Gastrocnemius medialis (tissue), 4 donors: ENCODE data around the gene ROBO1. TPM values are rescaled to one million over a fixed set of nuclear protein-coding genes. Genes with fewer than 3 reads are reported as not detected.

Experiments
- ATAC-seq, 2 donors: fragments of 150-250 bp; one replicate each; pipeline ENCODE4 v1.9.1; 2016
- DNase-seq, 2 donors: peaks; one replicate each; pipeline ENCODE4 v3.0.0-alpha.2; 2019
- H3K27ac ChIP-seq, 4 donors: fragments of 200-600 bp; sonication (generic); 1 replicate in 1 of 4; 2 replicates in 3 of 4; pipeline ENCODE4 v1.5.1; 2016 to 2018; ENCODE audit warnings: mild to moderate bottlenecking in 2 of 4, moderate library complexity in 1 of 4
- H3K27me3 ChIP-seq, 3 donors: fragments of 200-600 bp; sonication (generic) in 2 of 3; 1 replicate in 1 of 3; 2 replicates in 2 of 3; pipeline versions ENCODE4 v1.5.1 to v1.6.0; 2016 to 2019; ENCODE audit warnings: mild to moderate bottlenecking in 1 of 3, moderate library complexity in 1 of 3
- H3K36me3 ChIP-seq, 2 donors: fragments of 200-600 bp; sonication (generic) in 1 of 2; one replicate each; pipeline ENCODE4 v1.5.1; 2017 to 2018
- H3K4me1 ChIP-seq, 2 donors: fragments of 200-600 bp; sonication (generic) in 1 of 2; one replicate each; pipeline ENCODE4 v1.5.1; 2016 to 2017; ENCODE audit warnings: mild to moderate bottlenecking in 2 of 2
- H3K4me3 ChIP-seq, 4 donors: fragments of 200-600 bp; sonication (generic) in 3 of 4; 1 replicate in 1 of 4; 2 replicates in 3 of 4; pipeline ENCODE4 v1.5.1; 2016 to 2019; ENCODE audit warnings: mild to moderate bottlenecking in 2 of 4
- H3K9me3 ChIP-seq, 3 donors: fragments of 200-600 bp; sonication (generic) in 2 of 3; 1 replicate in 1 of 3; 2 replicates in 2 of 3; pipeline ENCODE4 v1.5.1; 2016 to 2019
- CTCF ChIP-seq, 5 experiments: fragments of 450-650 bp in 3 of 5; fragments of 200-600 bp in 2 of 5; sonication (generic) in 2 of 5; IDR thresholded peaks in 4 of 5; conservative IDR thresholded peaks in 1 of 5; 1 replicate in 4 of 5; 2 replicates in 1 of 5; pipeline ENCODE4 v1.5.1; 2016 to 2019; ENCODE audit warnings: antibody characterized with exemption in 5 of 5, mild to moderate bottlenecking in 3 of 5, moderate library complexity in 3 of 5
- POLR2A ChIP-seq, 2 donors: fragments of 450-650 bp; IDR thresholded peaks; one replicate each; pipeline ENCODE4 v1.6.1; 2017; ENCODE audit warnings: antibody characterized with exemption in 2 of 2, mild to moderate bottlenecking in 2 of 2, moderate library complexity in 2 of 2
- in situ Hi-C, 4 donors: fragments of 200-750 bp; cut with MboI; loops; one replicate each; pipeline versions ENCODE4 v1.15.0 to v1.8.0; 2017; ENCODE audit warnings: low sequenced_read_pairs in 4 of 4
- intact Hi-C: fragments of 100-400 bp; cut with DNase I; formaldehyde crosslinking; loops from one replicate; pipeline ENCODE4 v1.15.1; 2023; ENCODE audit warnings: low total_unique reads
- total RNA-seq, 4 donors: library from RNA; depleted of rRNA; stranded (reverse); fragments of >200 nt; gene quantifications; one replicate each; pipeline versions ENCODE4 v1.1.0 to v1.2.3, GENCODE V29; 2016

Gene ROBO1
- total RNA-seq, 4 donors from 2014 or later: 4.2 to 16.0 (median 9.5) TPM

DNA sequence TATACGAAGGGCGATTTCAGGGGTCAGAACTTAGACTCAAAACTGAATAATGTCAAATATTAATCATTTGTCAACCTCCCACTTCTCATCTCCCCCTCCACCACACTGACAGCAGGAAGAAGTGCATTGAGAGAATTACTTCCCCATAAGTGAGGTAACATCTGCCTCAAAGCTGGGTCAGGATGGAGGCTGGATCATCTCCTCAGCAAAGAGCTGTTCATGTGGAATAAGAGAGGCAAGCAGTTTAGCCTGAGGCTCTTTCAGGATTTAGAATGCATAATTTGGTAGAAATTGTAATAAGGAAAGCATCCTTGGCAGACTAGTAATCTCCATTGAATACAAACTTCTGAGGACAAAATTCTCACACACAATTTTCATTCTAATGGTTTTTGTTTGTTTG is 512.1 kb downstream of the ROBO1 start:
- intact Hi-C loops (no loop called here), in situ Hi-C loops (no loop called here)
- Histone ChIP-seq H3K4me3 (no peak overlapping the region), H3K9me3 (no peaks in the 10 kb centered on the region), H3K27me3 (no peaks in the 10 kb centered on the region), H3K36me3 (no peaks in the 10 kb centered on the region), H3K27ac (no peak overlapping the region), H3K4me1 (no peaks in the 10 kb centered on the region)
- no peak for DNase-seq
- TF ChIP-seq CTCF (IDR thresholded peaks at IDR 0.05 in 4 of 5, conservative IDR thresholded peaks at IDR 0.05 in 1 of 5): no peak
- no peak for TF ChIP-seq POLR2A (IDR thresholded peaks at IDR 0.05)
- ATAC-seq: no peak

- Histone ChIP-seq H3K27me3 (no peaks in the 10 kb centered on the region), H3K27ac (no peak overlapping the region), H3K36me3 (no peaks in the 10 kb centered on the region), H3K4me3 (no peak overlapping the region), H3K4me1 (no peaks in the 10 kb centered on the region), H3K9me3 (no peaks in the 10 kb centered on the region)
- ATAC-seq (no peak), DNase-seq (no peak)
- intact Hi-C loops: no loop called here
- in situ Hi-C loops: no loop called here
- TF ChIP-seq POLR2A (IDR thresholded peaks at IDR 0.05) (no peak), CTCF (IDR thresholded peaks at IDR 0.05 in 4 of 5, conservative IDR thresholded peaks at IDR 0.05 in 1 of 5) (no peak)
Observed at GRCh38 chr3:79255292-79255691, 512.5 kb downstream of the ROBO1 start.

GRCh38 chr3:79253704-79254103 is 514.1 kb downstream of the ROBO1 start:
- intact Hi-C loops: no loop called here
- Histone ChIP-seq H3K4me1 (no peaks in the 10 kb centered on the region), H3K36me3 (no peaks in the 10 kb centered on the region), H3K27ac (no peak overlapping the region), H3K27me3 (no peaks in the 10 kb centered on the region), H3K4me3 (no peak overlapping the region), H3K9me3 (no peaks in the 10 kb centered on the region)
- DNase-seq (no peak), ATAC-seq (no peak)
- in situ Hi-C loops: no loop called here
- TF ChIP-seq CTCF (IDR thresholded peaks at IDR 0.05 in 4 of 5, conservative IDR thresholded peaks at IDR 0.05 in 1 of 5) (no peak), POLR2A (IDR thresholded peaks at IDR 0.05) (no peak)

GRCh38 chr3:79253271-79253670 is 514.5 kb downstream of the ROBO1 start:
- no peaks in the 10 kb centered on the region for H3K27me3 ChIP-seq
- no peaks in the 10 kb centered on the region for H3K4me1 ChIP-seq
- TF ChIP-seq POLR2A (IDR thresholded peaks at IDR 0.05): no peak
- no peak for TF ChIP-seq CTCF (IDR thresholded peaks at IDR 0.05 in 4 of 5, conservative IDR thresholded peaks at IDR 0.05 in 1 of 5)
- H3K9me3 ChIP-seq: no peaks in the 10 kb centered on the region
- no peaks in the 10 kb centered on the region for H3K36me3 ChIP-seq
- no peak overlapping the region for H3K4me3 ChIP-seq
- ATAC-seq (no peak), DNase-seq (no peak)
- in situ Hi-C loops (no loop called here), intact Hi-C loops (no loop called here)
- H3K27ac ChIP-seq: no peak overlapping the region

GRCh38 chr3:79250746-79251145 is 517.1 kb downstream of the ROBO1 start:
- Histone ChIP-seq H3K4me3 (no peak overlapping the region), H3K27ac (no peak overlapping the region), H3K27me3 (no peaks in the 10 kb centered on the region), H3K36me3 (no peaks in the 10 kb centered on the region), H3K4me1 (no peaks in the 10 kb centered on the region), H3K9me3 (no peaks in the 10 kb centered on the region)
- TF ChIP-seq POLR2A (IDR thresholded peaks at IDR 0.05) (no peak), CTCF (IDR thresholded peaks at IDR 0.05 in 4 of 5, conservative IDR thresholded peaks at IDR 0.05 in 1 of 5) (no peak)
- intact Hi-C loops (no loop called here), in situ Hi-C loops (no loop called here)
- ATAC-seq: no peak
- no peak for DNase-seq
